B cell (primary cell): ENCODE results near the gene MPZL3.

Source experiments
- CTCF ChIP-seq: fragments of 200-600 bp; IDR thresholded peaks from one replicate; pipeline ENCODE4 v1.8.0; 2022; ENCODE audit warnings: antibody characterized with exemption, mild to moderate bottlenecking
- EZH2 ChIP-seq: IDR thresholded peaks from 2 replicates; pipeline ENCODE4 v1.6.1; 2012; ENCODE audit warnings: borderline replicate concordance, low read depth, mild to moderate bottlenecking, moderate library complexity, low read length; ENCODE audit not compliant: insufficient read depth, poor library complexity, severe bottlenecking

- no peak for TF ChIP-seq CTCF
- TF ChIP-seq EZH2, result no peak
These were observed 24.3 kb upstream of the MPZL3 start for GRCh38 chr11:118276422-118276821.
